Left lung (tissue), 10 donors: ENCODE data around the gene TRPM2. TPM values are rescaled to one million over a fixed set of nuclear protein-coding genes. Genes with fewer than 3 reads are reported as not detected.

Experiments used
- ATAC-seq: fragments of 200-7000 bp; cut with Tn5 transposase; one replicate; pipeline ENCODE4 v1.9.1; 2020; ENCODE audit warnings: moderate library complexity
- DNase-seq, 4 donors: peaks; one replicate each; pipeline ENCODE4 v3.0.0-alpha.2; 2013 to 2020
- H3K27ac ChIP-seq, 2 donors: fragments of 200-600 bp; sonication (generic) in 1 of 2; one replicate each; pipeline versions ENCODE4 v1.5.0 to v1.8.0; 2020 to 2021
- H3K27me3 ChIP-seq, 2 donors: fragments of 200-600 bp; sonication (generic) in 1 of 2; one replicate each; pipeline versions ENCODE4 v1.5.0 to v1.8.0; 2020 to 2021
- H3K36me3 ChIP-seq, 2 donors: fragments of 200-600 bp; sonication (generic) in 1 of 2; one replicate each; pipeline versions ENCODE4 v1.5.0 to v1.8.0; 2020 to 2021
- H3K4me1 ChIP-seq, 2 donors: fragments of 200-600 bp; one replicate each; pipeline ENCODE4 v1.8.0; 2021
- H3K4me3 ChIP-seq, 2 donors: fragments of 200-600 bp; sonication (generic) in 1 of 2; one replicate each; pipeline versions ENCODE4 v1.5.0 to v1.8.0; 2020 to 2021; ENCODE audit warnings: mild to moderate bottlenecking in 1 of 2
- H3K9me3 ChIP-seq, 2 donors: fragments of 200-600 bp; sonication (generic) in 1 of 2; one replicate each; pipeline versions ENCODE4 v1.5.0 to v1.8.0; 2020 to 2021
- CTCF ChIP-seq, 2 donors: fragments of 200-600 bp; sonication (generic) in 1 of 2; IDR thresholded peaks; one replicate each; pipeline versions ENCODE4 v1.5.0 to v1.8.0; 2021; ENCODE audit warnings: antibody characterized with exemption in 2 of 2
- intact Hi-C, 2 donors: fragments of 100-400 bp; cut with DNase I; formaldehyde crosslinking; loops; one replicate each; pipeline versions ENCODE4 v1.11.2 to v1.14.2; 2022
- polyA plus RNA-seq, 6 donors: library from polyadenylated mRNA; unstranded; fragments of 120-200 nt; gene quantifications; one replicate each; pipeline ENCODE4 v1.2.1, GENCODE V29; 2013; ENCODE audit not compliant: insufficient read length in 6 of 6
- total RNA-seq, 2 donors: library from RNA; stranded (reverse); fragmentation: NEBNext Ultra II Directional; extraction: Animal tissue kit (Norgen Biotek cat#: 25700); gene quantifications; one replicate each; pipeline ENCODE4 v1.2.1, GENCODE V29; 2021
- donor health status: DM: no; HTN: yes; CAD: no.
- donor health status: DM: no; HTN: no; CAD: no.

Gene TRPM2
- total and polyA plus RNA-seq, 8 donors, result 1.2 to 25.6 (median 1.6) TPM

DNA sequence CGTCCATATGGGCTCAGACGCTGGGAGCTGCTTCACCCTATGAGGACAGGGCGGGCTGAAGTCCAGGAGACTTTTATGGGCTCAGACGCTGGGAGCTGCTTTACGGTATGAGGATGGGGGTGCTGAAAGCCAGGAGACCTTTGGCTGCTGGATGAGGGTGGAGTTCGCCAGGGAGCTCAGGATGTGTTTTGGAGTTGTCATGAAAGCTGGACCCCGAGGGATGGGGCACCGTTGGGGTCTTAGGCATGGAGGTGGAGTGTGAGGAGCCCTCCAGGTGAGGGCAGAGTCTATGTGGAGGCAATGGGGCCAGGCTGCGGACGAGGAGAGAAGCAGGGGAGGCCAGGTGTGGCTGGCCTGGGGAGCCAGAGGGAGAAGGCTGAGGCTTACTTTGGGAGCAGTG is 27.5 kb downstream of the TRPM2 start:
- H3K4me3 ChIP-seq, result no peak overlapping the region
- DNase-seq, result peak in 1 of 4 donors; percentile 39
- H3K9me3 ChIP-seq, result peaks cover 0 to 33% of the 10 kb centered on the region in 2 donors
- H3K36me3 ChIP-seq, result peaks cover 0 to 70% of the 10 kb centered on the region in 2 donors
- peaks cover 0 to 51% of the 10 kb centered on the region in 2 donors for H3K27me3 ChIP-seq
- no peak overlapping the region for H3K27ac ChIP-seq
- intact Hi-C loops, result no loop called here
- TF ChIP-seq CTCF (IDR thresholded peaks at IDR 0.05), result no peak
- no peak for ATAC-seq
- H3K4me1 ChIP-seq, result peaks cover 0 to 5% of the 10 kb centered on the region in 2 donors

DNA sequence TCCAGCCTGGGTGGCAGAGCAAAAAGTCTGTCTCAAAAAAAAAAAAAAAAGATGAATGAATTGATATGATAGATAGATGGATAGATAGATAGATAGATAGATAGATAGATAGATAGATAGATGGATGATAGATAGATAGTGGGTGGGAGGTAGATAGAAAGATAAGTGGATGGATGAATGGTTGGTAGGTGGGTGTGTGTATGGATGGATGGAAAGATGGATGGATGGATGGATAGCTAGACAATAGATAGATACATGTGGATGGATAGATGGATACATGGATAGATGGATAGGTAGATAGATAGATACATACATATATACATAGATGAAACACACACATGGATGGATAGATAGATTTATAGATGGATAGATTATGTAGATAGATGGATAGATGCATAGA is 28.5 kb downstream of the TRPM2 start:
- peaks cover 0 to 42% of the 10 kb centered on the region in 2 donors for H3K27me3 ChIP-seq
- DNase-seq, result no peak
- peaks cover 0 to 43% of the 10 kb centered on the region in 2 donors for H3K9me3 ChIP-seq
- TF ChIP-seq CTCF (IDR thresholded peaks at IDR 0.05), result no peak
- intact Hi-C loops, result no loop called here
- peaks cover 0 to 70% of the 10 kb centered on the region in 2 donors for H3K36me3 ChIP-seq
- ATAC-seq, result no peak
- H3K4me1 ChIP-seq, result no peaks in the 10 kb centered on the region
- H3K27ac ChIP-seq, result no peak overlapping the region
- no peak overlapping the region for H3K4me3 ChIP-seq

- Histone ChIP-seq H3K9me3 (peaks cover 0 to 45% of the 10 kb centered on the region in 2 donors), H3K27ac (no peak overlapping the region), H3K27me3 (peaks cover 0 to 35% of the 10 kb centered on the region in 2 donors), H3K36me3 (peaks cover 0 to 64% of the 10 kb centered on the region in 2 donors), H3K4me1 (no peaks in the 10 kb centered on the region), H3K4me3 (no peak overlapping the region)
- intact Hi-C loops, result no loop called here
- ATAC-seq (no peak), DNase-seq (peak in 1 of 4 donors; percentile 30)
- no peak for TF ChIP-seq CTCF (IDR thresholded peaks at IDR 0.05)
These were observed 29.1 kb downstream of the TRPM2 start for GRCh38 chr21:44382536-44382935.

DNA sequence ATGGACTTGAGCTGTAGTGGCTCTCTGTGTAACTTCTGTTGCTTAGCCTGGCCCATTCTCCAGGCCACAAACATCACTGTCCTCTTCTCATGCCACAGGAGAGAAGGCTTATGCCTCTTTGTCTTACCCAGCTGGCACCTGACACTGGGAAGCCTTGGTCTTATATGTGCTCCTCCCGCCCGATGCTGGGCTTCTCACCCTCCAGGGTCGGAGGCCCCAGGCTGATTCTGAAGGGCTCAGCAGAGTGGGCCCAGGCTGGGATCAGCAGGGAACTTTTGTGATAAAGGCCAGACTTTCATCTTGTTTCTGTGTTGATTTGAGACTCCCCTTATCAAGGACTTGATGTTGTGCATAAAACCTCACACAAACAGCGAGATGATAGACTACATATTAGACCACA is 29.8 kb downstream of the TRPM2 start:
- H3K27ac ChIP-seq, result no peak overlapping the region
- DNase-seq (no peak), ATAC-seq (no peak)
- H3K27me3 ChIP-seq, result peaks cover 0 to 30% of the 10 kb centered on the region in 2 donors
- no peak overlapping the region for H3K4me3 ChIP-seq
- H3K9me3 ChIP-seq, result peaks cover 0 to 45% of the 10 kb centered on the region in 2 donors
- intact Hi-C loops, result no loop called here
- H3K36me3 ChIP-seq, result peaks cover 0 to 57% of the 10 kb centered on the region in 2 donors
- no peaks in the 10 kb centered on the region for H3K4me1 ChIP-seq
- TF ChIP-seq CTCF (IDR thresholded peaks at IDR 0.05), result no peak

DNA sequence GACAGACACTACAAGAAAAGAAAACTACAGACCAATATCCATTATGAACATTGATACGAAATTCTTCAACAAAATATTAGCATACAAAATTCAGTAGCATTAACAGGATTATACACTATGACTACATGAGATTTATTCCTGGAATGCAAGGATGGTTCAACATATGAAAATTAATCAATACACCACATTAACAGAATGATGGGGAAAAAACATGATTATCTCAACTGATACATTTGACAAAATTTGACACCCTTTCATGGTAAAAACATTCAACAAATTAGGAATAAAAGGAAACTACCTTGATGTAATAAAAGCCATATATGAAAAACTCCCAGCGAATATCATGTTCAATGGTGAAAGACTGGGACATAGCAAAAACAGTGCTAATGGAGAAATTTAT is 31.5 kb downstream of the TRPM2 start:
- no peak overlapping the region for H3K27ac ChIP-seq
- H3K4me3 ChIP-seq, result no peak overlapping the region
- no peak for TF ChIP-seq CTCF (IDR thresholded peaks at IDR 0.05)
- H3K27me3 ChIP-seq, result peaks cover 0 to 12% of the 10 kb centered on the region in 2 donors
- no peaks in the 10 kb centered on the region for H3K4me1 ChIP-seq
- peaks cover 0 to 41% of the 10 kb centered on the region in 2 donors for H3K36me3 ChIP-seq
- ATAC-seq (no peak), DNase-seq (no peak)
- H3K9me3 ChIP-seq, result peaks cover 0 to 46% of the 10 kb centered on the region in 2 donors
- intact Hi-C loops, result no loop called here
